Omental fat pad (tissue), 4 donors: Measurements from ENCODE around the gene GASK1A. TPM values are rescaled to one million over a fixed set of nuclear protein-coding genes. Genes with fewer than 3 reads are reported as not detected.

Experiments used
- ATAC-seq: fragments of 150-250 bp; one replicate; pipeline ENCODE4 v1.9.1; 2016; ENCODE audit warnings: mild to moderate bottlenecking, moderate library complexity; ENCODE audit not compliant: low FRiP score
- DNase-seq: peaks from one replicate; pipeline ENCODE4 v3.0.0-alpha.2; 2019; ENCODE audit warnings: low spot score
- CTCF ChIP-seq, 3 donors: fragments of 450-650 bp; IDR thresholded peaks; one replicate each; pipeline ENCODE4 v1.5.1; 2016 to 2017; ENCODE audit warnings: antibody characterized with exemption in 3 of 3, mild to moderate bottlenecking in 3 of 3, moderate library complexity in 2 of 3
- total RNA-seq, 4 donors: library from RNA; depleted of rRNA; stranded (reverse); fragments of >200 nt; gene quantifications; one replicate each; pipeline ENCODE4 v1.1.0, GENCODE V29; 2016

The GASK1A gene
- total RNA-seq, 4 donors from 2014 or later: 4.9 to 39.9 (median 14.8) TPM

GRCh38 chr3:43028001-43028400 lies 48.9 kb downstream of the GASK1A start:
- TF ChIP-seq CTCF (IDR thresholded peaks at IDR 0.05): no peak
- ATAC-seq (no peak), DNase-seq (no peak)

- no peak for DNase-seq
- no peak for ATAC-seq
- no peak for TF ChIP-seq CTCF (IDR thresholded peaks at IDR 0.05)
Observed at GRCh38 chr3:43028678-43029490, 49.8 kb downstream of the GASK1A start.

- DNase-seq (no peak), ATAC-seq (no peak)
- no peak for TF ChIP-seq CTCF (IDR thresholded peaks at IDR 0.05)
Observed at GRCh38 chr3:43030162-43030935, 51.2 kb downstream of the GASK1A start.

- no peak for ATAC-seq
- DNase-seq: no peak
Observed at GRCh38 chr3:43031485-43031884, 52.4 kb downstream of the GASK1A start.

GRCh38 chr3:43031889-43032545 lies 52.9 kb downstream of the GASK1A start:
- no peak for TF ChIP-seq CTCF (IDR thresholded peaks at IDR 0.05)
- DNase-seq: no peak
- no peak for ATAC-seq

More at GRCh38 chr3:43031485-43031884, 52.4 kb downstream of the GASK1A start:
- TF ChIP-seq CTCF (IDR thresholded peaks at IDR 0.05): no peak

GRCh38 chr3:43032646-43033628 lies 53.8 kb downstream of the GASK1A start:
- DNase-seq: no peak
- no peak for ATAC-seq
- TF ChIP-seq CTCF (IDR thresholded peaks at IDR 0.05): no peak
